Lung (tissue), 12 donors: ENCODE results near the gene LRRC30. TPM values are rescaled to one million over a fixed set of nuclear protein-coding genes. Genes with fewer than 3 reads are reported as not detected.

Experiments used
- ATAC-seq: fragments of 200-7000 bp; cut with Tn5 transposase; one replicate; pipeline ENCODE4 v1.9.1; 2020; ENCODE audit warnings: moderate number of reproducible peaks; ENCODE audit not compliant: insufficient read depth, low FRiP score
- DNase-seq, 3 donors: peaks; one replicate each; pipeline ENCODE4 v3.0.0-alpha.2; 2013 to 2017
- H3K27ac ChIP-seq, 2 donors: one replicate each; pipeline ENCODE4 v1.5.1; 2013; ENCODE audit warnings: mild to moderate bottlenecking in 2 of 2, moderate library complexity in 2 of 2, control low read depth in 1 of 2, inconsistent platforms in 1 of 2, low read depth in 1 of 2, low read length in 1 of 2
- H3K27me3 ChIP-seq, 3 donors: one replicate each; pipeline ENCODE4 v1.5.1; 2013; ENCODE audit warnings: low read length in 2 of 3; ENCODE audit not compliant: control insufficient read depth in 3 of 3, insufficient read depth in 3 of 3
- H3K36me3 ChIP-seq, 4 donors: one replicate each; pipeline ENCODE4 v1.5.1; 2013; ENCODE audit warnings: low read length in 4 of 4, mild to moderate bottlenecking in 1 of 4, moderate library complexity in 1 of 4; ENCODE audit not compliant: control insufficient read depth in 4 of 4, insufficient read depth in 4 of 4
- H3K4me1 ChIP-seq, 5 donors: one replicate each; pipeline ENCODE4 v1.5.1; 2013; ENCODE audit warnings: low read length in 5 of 5, mild to moderate bottlenecking in 2 of 5, moderate library complexity in 1 of 5; ENCODE audit not compliant: control insufficient read depth in 5 of 5, insufficient read depth in 5 of 5
- H3K4me3 ChIP-seq: one replicate; pipeline ENCODE4 v1.5.1; 2013; ENCODE audit warnings: mild to moderate bottlenecking, control low read depth, moderate library complexity
- H3K9ac ChIP-seq, 2 donors: one replicate each; pipeline ENCODE4 v1.5.1; 2013; ENCODE audit warnings: low read length in 2 of 2, control low read depth in 1 of 2; ENCODE audit not compliant: insufficient read depth in 1 of 2
- H3K9me3 ChIP-seq, 4 donors: one replicate each; pipeline ENCODE4 v1.5.1; 2013; ENCODE audit warnings: low read length in 3 of 4, mild to moderate bottlenecking in 1 of 4, moderate library complexity in 1 of 4; ENCODE audit not compliant: control insufficient read depth in 4 of 4, insufficient read depth in 3 of 4
- WGBS, 2 donors: extraction: QIAGEN DNeasy Blood & Tissue Kit; methylation state at CpG; one replicate each; pipeline ENCODE4 v1.1.7; 2013; 5-methylcytosine and 5-hydroxymethylcytosine counted together
- polyA plus RNA-seq, 2 donors: library from polyadenylated mRNA; stranded (reverse); fragments of 200-250 nt; gene quantifications; one replicate each; pipeline ENCODE4 v1.2.1, GENCODE V29; 2013
- total RNA-seq, 2 donors: library from RNA; depleted of rRNA in 1 of 2; stranded (reverse); fragments of >200 nt in 1 of 2; gene quantifications; one replicate each; pipeline ENCODE4 v1.2.1, GENCODE V29; 2014 to 2021
- TF ChIP-seq, protein P1 (sequence below): IDR thresholded peaks from 2 replicates; pipeline ENCODE4 v1.5.1; 2012; ENCODE audit warnings: mild to moderate bottlenecking; ENCODE audit errors: control extremely low read depth, extremely low read depth
- donor health status: control.
- donor health status: control.
- donor health status: Bipolar disorder and iron deficiency.
- donor health status: healthy.
- donor health status: DM: yes; HTN: yes; CAD: no.

The LRRC30 gene
- total and polyA plus RNA-seq, 4 donors, result not detected

- Histone ChIP-seq H3K9ac (no peak overlapping the region), H3K36me3 (no peaks in the 10 kb centered on the region), H3K4me3 (no peak overlapping the region), H3K27ac (peak overlapping the region; percentile 10 to 77), H3K4me1 (peaks cover 0 to 8% (median 0%) of the 10 kb centered on the region in 5 donors), H3K27me3 (no peaks in the 10 kb centered on the region), H3K9me3 (no peaks in the 10 kb centered on the region)
- ATAC-seq, result peak; percentile 49
- TF ChIP-seq, protein P1, sequence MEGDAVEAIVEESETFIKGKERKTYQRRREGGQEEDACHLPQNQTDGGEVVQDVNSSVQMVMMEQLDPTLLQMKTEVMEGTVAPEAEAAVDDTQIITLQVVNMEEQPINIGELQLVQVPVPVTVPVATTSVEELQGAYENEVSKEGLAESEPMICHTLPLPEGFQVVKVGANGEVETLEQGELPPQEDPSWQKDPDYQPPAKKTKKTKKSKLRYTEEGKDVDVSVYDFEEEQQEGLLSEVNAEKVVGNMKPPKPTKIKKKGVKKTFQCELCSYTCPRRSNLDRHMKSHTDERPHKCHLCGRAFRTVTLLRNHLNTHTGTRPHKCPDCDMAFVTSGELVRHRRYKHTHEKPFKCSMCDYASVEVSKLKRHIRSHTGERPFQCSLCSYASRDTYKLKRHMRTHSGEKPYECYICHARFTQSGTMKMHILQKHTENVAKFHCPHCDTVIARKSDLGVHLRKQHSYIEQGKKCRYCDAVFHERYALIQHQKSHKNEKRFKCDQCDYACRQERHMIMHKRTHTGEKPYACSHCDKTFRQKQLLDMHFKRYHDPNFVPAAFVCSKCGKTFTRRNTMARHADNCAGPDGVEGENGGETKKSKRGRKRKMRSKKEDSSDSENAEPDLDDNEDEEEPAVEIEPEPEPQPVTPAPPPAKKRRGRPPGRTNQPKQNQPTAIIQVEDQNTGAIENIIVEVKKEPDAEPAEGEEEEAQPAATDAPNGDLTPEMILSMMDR, result peak; percentile 35
- peak; percentile 65 to 88 (median 82) for DNase-seq
- 15 to 19% methylated on average over 24 of the region's 24 CpGs for whole genome bisulfite sequencing, 2 donors
These were observed 41.6 kb downstream of the LRRC30 start for GRCh38 chr18:7272311-7273049.

- DNase-seq, result peak; percentile 31 to 57 (median 33)
- peak; percentile 64 for ATAC-seq
- 25 to 28% methylated on average over 12 of the region's 12 CpGs for WGBS, 2 donors
These were observed 42.5 kb downstream of the LRRC30 start for GRCh38 chr18:7273301-7273921.

DNA sequence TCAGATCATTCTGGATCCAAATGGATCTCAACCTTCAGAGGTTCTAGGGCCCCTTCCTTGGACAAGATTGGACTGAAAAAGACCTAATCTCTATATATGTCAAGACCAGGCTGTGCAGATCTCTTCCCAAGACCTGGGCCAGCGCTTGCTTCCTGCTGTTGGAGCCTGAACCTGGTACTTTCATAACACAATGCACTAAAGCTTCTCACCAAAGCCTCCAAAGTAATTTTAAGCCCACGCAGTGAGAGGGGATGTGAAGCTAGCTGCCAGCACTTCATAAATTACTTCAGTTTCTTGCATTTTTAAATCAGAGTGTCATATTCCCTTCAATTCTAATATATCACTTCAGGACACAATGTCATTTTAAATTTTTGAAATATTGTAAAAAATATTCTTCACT, 50.7 kb downstream of the LRRC30 start:
- no peak for ATAC-seq

More at GRCh38 chr18:7273301-7273921, 42.5 kb downstream of the LRRC30 start:
- Histone ChIP-seq H3K4me3 (no peak overlapping the region), H3K9ac (no peak overlapping the region), H3K4me1 (peaks cover 0 to 8% (median 0%) of the 10 kb centered on the region in 5 donors), H3K9me3 (no peaks in the 10 kb centered on the region), H3K36me3 (no peaks in the 10 kb centered on the region), H3K27me3 (no peaks in the 10 kb centered on the region), H3K27ac (peak overlapping the region; percentile 35 to 77)
- TF ChIP-seq, protein P1, result no peak

More for the DNA sequence above, 50.7 kb downstream of the LRRC30 start:
- no peaks in the 10 kb centered on the region for H3K27me3 ChIP-seq
- H3K27ac ChIP-seq, result no peak overlapping the region
- no peak for DNase-seq
- TF ChIP-seq, protein P1, result no peak
- H3K9ac ChIP-seq, result no peak overlapping the region
- no peaks in the 10 kb centered on the region for H3K36me3 ChIP-seq
- H3K4me1 ChIP-seq, result no peaks in the 10 kb centered on the region
- no peak overlapping the region for H3K4me3 ChIP-seq
- no peaks in the 10 kb centered on the region for H3K9me3 ChIP-seq
- 87 to 96% methylated on average over 2 of the region's 2 CpGs for WGBS, 2 donors

Other genes with a start within 250 kb of the LRRC30 start
- 1 to 10 TPM; 2.2 to 2.8 TPM for gene LAMA1, start 113.3 kb upstream of the LRRC30 start, total RNA-seq
- 1 to 10 TPM in 1 of 2 donors, under 1 TPM in 1; 0.66 to 1.2 TPM for gene LAMA1, start 113.3 kb upstream of the LRRC30 start, polyA plus RNA-seq